HG02885 (cell line): ENCODE results near the gene MYO18B.
"Not testable (repeated sequence)": the region's sequence is repeated elsewhere in the genome, so short reads cannot be mapped to it uniquely, and the experiment has no call there.

Source experiments
- ATAC-seq: cut with Tn5 transposase; IDR thresholded peaks from one replicate; pipeline ENCODE4 v1.9.1; 2021; ENCODE audit warnings: mild to moderate bottlenecking; ENCODE audit not compliant: unreplicated experiment, poor library complexity

Gene MYO18B

GRCh38 chr22:25741692-25742626 is at the start of gene MYO18B:
Gene MYO18B (plus strand): TSS chr22:25742188. CDS start chr22:25761093, 18,905 bp downstream.
- no peak for ATAC-seq

GRCh38 chr22:25692397-25693267 is 49.4 kb upstream of the MYO18B start:
- ATAC-seq = no peak

GRCh38 chr22:25693268-25693565 is 48.8 kb upstream of the MYO18B start:
- ATAC-seq = no peak

GRCh38 chr22:25694196-25694907 is 47.6 kb upstream of the MYO18B start:
- ATAC-seq = no peak

GRCh38 chr22:25695146-25695545 is 46.8 kb upstream of the MYO18B start:
- ATAC-seq = no peak

- no peak for ATAC-seq
These were observed 45.2 kb upstream of the MYO18B start for GRCh38 chr22:25696763-25697162.

- ATAC-seq = no peak
These were observed 44.8 kb upstream of the MYO18B start for GRCh38 chr22:25697181-25697664.

GRCh38 chr22:25697978-25698377 is 44.0 kb upstream of the MYO18B start:
- no peak for ATAC-seq

GRCh38 chr22:25698461-25698860 is 43.5 kb upstream of the MYO18B start:
- ATAC-seq = no peak

- no peak for ATAC-seq
These were observed 43.0 kb upstream of the MYO18B start for GRCh38 chr22:25698978-25699377.

GRCh38 chr22:25701056-25701780 is 40.8 kb upstream of the MYO18B start:
- ATAC-seq = no peak

- no peak for ATAC-seq
These were observed 39.9 kb upstream of the MYO18B start for GRCh38 chr22:25702040-25702439.

GRCh38 chr22:25702571-25703167 is 39.3 kb upstream of the MYO18B start:
- no peak for ATAC-seq

- no peak for ATAC-seq
These were observed 37.3 kb upstream of the MYO18B start for GRCh38 chr22:25704701-25705100.

GRCh38 chr22:25706197-25706596 is 35.8 kb upstream of the MYO18B start:
- ATAC-seq = no peak

- ATAC-seq = not testable (repeated sequence)
These were observed 33.6 kb upstream of the MYO18B start for GRCh38 chr22:25708430-25708829.

- ATAC-seq = no peak
These were observed 32.2 kb upstream of the MYO18B start for GRCh38 chr22:25709758-25710157.

- no peak for ATAC-seq
These were observed 31.5 kb upstream of the MYO18B start for GRCh38 chr22:25710501-25710900.

GRCh38 chr22:25711491-25711890 is 30.5 kb upstream of the MYO18B start:
- no peak for ATAC-seq
